Stimulated activated CD4-positive, alpha-beta T cell treated with anti-CD3 and anti-CD28 coated beads, TNF-alpha, amount 100 ng/mL, for 4 hours (primary cell): ENCODE results near the gene LRBA.

ENCODE experiments used
- DNase-seq, 3 experiments: peaks; one replicate each; pipeline ENCODE4 v3.0.0-alpha.2; 2020; ENCODE audit warnings: low read depth in 3 of 3

Gene LRBA

GRCh38 chr4:150286656-150287055, 728.4 kb downstream of the LRBA start:
- no peak for DNase-seq

DNA sequence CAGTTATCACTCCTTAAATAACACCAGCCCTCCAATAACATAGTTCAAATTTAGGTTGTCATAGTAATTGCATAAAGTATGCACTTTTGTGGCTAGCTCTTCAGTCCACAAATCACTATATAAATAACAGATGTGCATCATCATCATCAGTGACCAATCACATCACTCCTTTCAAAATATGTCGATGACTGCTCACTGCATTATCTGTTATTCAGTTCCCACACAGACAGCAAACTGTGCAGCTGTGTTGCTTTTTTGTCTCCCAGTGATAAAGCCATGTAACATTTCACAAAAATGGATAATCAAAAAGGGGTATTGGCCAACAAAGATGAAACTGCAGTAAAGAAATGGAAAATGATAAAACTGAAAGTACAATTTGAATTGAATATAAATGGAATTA, 731.4 kb downstream of the LRBA start:
- DNase-seq: no peak

GRCh38 chr4:150280975-150281374, 734.1 kb downstream of the LRBA start:
- no peak for DNase-seq

DNA sequence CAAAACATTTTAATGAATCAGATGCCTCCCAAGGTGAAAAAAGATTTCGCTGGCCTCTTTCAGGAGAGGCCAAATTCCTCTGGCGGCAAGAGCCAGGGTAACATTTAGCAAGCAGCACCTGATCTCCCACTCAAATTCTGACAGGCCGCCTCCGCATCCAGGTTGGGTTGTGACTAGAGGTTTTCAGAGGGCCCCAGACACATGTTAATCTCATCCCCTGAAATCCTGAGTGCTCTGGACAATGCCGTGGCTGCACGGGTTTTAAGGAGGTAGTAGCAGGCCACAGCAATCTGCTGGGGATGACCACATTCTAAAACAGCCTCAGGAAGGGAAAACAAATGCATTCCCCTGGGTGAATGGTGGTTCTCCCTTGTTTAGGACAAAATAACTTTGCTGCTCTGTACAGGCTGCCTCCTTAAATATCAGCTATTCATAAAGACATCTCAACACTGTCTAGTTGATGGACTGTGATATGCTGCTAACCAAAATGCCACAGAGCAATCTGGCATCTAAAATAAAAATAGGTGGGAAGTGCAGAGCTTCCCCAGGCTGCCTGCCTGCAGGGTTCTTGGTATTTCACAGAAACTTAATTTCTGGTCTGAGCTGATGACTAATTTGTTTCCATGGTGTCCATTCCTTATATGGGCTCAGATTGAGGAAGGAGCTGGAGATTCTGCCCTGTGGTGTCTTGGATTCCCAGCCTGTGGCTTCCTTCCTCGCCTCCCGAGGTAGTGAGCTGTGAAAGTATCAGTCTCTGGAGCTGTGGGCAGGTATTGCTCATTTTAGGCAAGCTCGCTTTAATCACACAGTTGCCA, 734.8 kb downstream of the LRBA start:
- DNase-seq: no peak

- no peak for DNase-seq
These were observed 736.9 kb downstream of the LRBA start for GRCh38 chr4:150278206-150278605.

- no peak for DNase-seq
These were observed 746.6 kb downstream of the LRBA start for GRCh38 chr4:150268444-150268843.

GRCh38 chr4:150265806-150266205, 749.3 kb downstream of the LRBA start:
- no peak for DNase-seq

GRCh38 chr4:150264595-150265161, 750.4 kb downstream of the LRBA start:
- DNase-seq: no peak

DNA sequence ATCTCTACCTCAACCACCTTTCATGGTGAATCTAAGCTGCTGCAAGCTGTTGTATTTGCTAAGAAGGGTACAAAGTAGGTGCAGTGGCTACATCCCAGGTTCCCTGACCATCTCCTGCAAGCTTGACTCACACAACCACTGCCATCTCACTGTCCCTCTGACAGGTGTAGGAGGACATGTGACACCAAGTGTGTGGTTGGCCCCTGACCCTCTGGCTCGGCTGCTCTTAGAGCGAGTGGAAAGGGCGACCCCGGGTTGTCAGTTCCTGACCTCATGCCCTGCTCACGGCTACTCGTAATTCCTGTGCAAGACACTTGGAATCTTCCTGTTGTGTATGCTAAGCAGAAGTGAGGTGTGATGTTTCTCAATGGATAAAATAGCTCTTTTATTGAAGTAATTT, 752.5 kb downstream of the LRBA start:
- DNase-seq: no peak

DNA sequence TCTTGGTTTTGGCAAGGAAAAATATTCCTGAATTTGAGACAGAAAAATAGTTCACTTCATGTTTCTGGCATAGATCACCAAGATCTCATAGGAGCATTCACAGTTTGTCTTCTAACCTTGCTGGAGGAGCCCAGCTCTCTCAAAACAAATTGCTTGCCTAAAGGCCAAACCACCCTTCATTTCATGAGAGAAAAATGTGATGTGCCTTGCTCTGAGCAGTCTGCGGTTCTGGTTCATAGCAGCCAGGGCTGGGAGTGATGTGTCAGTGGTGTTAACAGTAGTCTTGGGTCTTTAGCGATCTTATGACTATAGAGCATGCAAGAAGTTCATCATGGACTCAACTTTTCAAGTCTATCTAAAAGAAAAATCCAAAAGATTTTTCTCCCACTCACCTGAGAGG, 753.5 kb downstream of the LRBA start:
- DNase-seq: no peak

DNA sequence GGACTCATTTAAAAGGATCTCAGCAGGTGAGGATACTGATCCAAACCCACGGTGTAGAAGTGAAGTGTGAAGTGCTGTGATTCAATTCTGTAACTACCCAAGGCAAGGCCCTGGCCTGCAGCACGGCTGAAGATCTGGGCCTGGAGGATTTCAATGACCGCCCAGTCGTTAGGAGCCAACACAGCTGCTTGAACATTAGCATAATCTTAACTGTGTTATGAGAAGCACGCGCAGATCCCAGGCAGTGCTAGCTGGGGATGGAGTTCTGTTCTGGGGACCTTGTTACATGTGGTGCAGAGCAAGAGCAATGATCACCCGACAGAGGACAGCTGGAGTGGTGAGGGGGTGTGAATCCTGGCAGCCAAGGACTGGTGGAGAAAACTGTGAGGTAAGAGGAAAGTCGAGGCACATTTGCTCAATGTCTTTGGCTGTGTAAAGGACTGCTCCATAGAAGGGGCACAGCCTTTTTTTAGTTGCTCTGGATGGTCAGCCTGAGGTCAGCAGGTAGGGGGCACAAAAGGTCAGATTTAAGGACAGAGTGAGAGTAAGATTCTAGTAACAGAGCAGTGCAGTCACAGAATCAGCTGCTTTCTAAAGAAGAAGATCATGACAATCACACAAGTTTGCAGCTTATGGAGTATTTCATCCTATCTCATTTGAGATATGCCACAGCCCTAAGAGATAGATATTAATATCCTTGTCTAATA, 755.1 kb downstream of the LRBA start:
- no peak for DNase-seq

DNA sequence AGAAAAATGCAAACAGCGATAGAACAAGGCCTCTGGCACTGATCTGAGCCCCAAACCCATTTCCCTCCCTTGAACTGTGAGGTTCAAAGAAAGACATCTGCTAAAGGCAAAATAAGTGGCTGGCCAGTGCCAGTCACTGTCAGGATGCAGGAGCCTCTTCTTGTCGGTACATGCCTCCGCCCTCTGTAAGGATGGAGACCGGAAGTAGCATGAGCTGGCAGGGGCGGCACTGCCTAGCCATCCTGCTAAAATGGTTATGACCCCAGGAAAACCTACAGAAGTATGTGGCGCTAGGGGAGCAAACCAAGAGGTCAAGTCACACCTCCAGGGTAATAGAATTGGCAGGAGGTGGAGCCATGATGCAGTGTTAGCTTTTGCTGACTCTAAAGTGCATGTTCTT, 756.5 kb downstream of the LRBA start:
- no peak for DNase-seq

- no peak for DNase-seq
These were observed 758.0 kb downstream of the LRBA start for GRCh38 chr4:150256841-150257730.

DNA sequence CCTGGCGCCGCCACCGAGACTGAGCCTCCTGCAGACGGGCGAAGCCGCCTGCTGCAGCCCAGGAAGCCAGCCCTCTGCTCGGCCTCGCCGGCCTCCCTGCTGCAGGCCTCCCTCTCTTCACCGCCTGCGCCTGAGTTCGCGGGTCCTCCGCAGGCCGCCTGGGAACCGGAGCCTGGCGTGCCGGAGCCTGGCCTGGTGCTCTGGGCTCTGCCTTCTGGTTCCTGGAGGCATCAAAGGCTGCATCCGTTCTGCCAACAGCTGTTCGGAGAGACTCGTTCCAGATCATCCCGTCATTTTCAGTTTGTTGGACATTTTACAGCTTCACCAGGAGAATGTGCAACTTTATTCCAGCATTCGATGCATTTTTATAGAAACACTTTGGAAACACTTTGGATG, 758.9 kb downstream of the LRBA start:
- DNase-seq: no peak

DNA sequence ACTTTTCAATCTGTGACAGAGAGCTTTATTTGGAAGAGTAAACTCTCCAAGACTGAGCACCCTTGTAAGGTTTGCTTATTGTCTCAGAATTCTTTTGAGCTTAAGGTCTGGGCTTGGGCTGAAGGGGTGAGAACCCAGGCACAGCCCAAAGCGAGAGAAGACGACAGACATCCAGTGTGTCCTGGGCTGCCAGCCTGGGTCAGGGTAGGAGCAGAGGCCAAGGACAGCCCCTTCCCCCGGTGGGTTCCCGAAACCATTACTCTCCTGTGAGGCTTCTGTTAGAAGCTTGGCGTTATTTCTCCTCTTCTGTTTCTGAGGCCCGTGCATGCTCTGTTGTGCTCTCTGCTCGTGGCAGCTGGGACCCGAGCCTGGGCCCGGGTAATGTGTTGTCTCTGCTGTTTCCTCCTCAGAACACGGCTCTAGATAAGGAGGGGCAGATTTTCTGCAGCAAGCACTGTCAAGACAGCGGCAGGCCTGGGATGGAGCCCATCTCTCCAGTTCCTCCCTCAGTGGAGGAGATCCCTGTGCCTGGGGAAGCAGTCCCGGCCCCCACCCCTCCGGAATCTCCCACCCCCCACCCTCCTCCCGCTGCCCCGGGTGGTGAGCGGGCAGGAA, 759.4 kb downstream of the LRBA start:
- no peak for DNase-seq

DNA sequence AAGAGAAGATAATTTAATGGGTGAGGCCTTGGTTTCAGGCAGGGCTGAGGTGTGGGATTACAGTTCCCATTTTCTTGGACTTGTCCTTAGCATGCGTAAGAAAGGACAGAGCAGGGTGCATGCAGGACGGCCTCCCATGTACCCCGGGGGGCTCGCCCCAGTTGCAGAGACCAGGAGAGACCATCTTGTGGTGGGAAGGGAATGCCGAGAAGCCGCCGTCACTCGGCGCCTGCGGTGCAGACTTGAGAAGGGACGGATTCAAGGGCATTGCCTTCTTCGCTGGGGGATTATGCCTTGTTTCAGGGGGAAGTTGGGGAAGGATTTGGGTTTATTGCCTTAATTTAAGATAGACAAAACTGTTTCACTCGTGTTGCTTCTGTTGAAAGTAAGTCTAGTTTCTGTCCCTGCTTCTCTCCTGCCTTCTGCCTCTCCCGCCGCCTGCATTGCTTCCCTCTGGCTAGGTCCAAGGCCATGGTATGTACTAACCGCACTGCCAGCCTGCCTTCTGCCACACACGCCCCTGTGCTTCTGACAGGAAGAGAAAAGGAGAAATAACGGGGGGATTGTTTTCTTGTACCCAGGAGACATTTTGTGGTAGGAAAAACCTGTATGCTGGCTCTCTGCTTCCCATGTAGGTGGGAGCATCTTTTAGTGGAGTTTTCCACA, 761.0 kb downstream of the LRBA start:
- DNase-seq: no peak

GRCh38 chr4:150253416-150253815, 761.7 kb downstream of the LRBA start:
- no peak for DNase-seq

DNA sequence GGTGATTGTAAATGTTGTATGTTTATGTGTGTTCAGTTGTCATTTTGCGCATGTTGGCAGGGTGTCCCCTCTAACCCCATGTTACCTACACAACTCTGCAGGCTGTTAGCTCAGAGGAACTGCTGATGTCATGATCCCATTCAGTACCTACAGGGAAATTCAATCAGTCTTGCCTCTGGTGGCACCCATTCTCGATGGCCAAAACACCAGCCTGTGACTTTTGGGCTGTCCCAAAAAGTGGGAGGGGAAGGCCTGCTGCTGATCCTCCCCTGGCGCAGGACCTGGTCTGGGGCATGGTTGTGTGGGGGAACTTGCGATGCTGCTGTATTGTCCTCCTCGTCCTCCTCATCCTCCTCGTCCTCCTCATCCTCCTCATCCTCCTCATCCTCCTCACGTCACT, 762.3 kb downstream of the LRBA start:
- DNase-seq: no peak

DNA sequence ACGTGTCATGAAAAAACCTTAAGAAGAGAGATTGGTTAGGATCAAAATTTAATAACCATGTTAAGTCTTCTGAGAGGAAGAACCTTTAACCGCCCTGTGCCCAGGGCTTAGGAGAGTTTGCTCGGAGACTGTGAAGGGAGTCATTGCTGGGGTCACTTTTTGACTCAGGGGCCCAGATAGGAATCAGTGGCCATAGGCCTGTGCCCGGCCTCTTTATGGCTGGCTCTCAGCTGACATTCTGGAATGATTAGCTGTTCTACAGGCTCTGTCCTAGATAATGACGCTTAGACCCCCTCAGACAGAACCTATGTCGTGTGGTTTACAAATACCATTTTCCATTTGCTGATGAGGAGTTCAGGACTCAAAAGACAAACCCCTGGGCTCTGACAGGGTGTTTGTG, 762.8 kb downstream of the LRBA start:
- DNase-seq: no peak

DNA sequence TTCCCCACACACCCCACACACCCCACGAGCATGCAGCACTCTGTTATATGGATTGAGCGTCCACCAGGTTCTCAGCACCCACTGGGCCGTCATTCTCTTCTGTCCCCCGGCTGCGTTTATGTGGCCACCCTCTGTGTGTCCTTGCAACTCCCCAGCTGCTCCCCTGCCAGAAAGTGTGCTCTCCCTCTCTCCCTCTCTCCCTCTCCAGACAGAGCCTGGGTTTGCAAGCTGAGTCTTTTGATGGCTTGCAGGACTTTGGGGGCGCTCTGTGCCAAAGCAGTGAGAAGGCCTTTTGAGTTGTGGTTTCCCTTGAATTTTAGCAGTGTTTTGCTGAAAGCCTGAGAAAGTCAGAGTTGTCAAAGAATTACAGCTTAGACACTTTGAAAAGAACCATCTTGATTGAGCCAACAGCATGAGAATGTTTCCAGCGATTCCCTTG, 763.3 kb downstream of the LRBA start:
- DNase-seq: no peak
